NT2/D1 (cell line): ENCODE results near the gene SCMH1.

Experiments used
- YY1 ChIP-seq: IDR thresholded peaks from 2 replicates; pipeline ENCODE4 v1.6.1; 2011; ENCODE audit not compliant: insufficient read length, insufficient read depth
- ZNF274 ChIP-seq: IDR thresholded peaks from 2 replicates; pipeline ENCODE4 v1.6.1; 2011; ENCODE audit warnings: mild to moderate bottlenecking, low read depth, low read length

GRCh38 chr1:41021526-41022308, 220.4 kb downstream of the SCMH1 start, which contains the start of gene SLFNL1:
- no peak for TF ChIP-seq ZNF274
- no peak for TF ChIP-seq YY1
